Middle frontal gyrus (tissue), 1 donor: ENCODE measurements around the gene FAM13A.

ENCODE experiments used
- DNase-seq: peaks from one replicate; pipeline ENCODE4 v3.0.0-alpha.2; 2015; ENCODE audit warnings: low spot score; ENCODE audit errors: extremely low spot score

FAM13A gene

DNA sequence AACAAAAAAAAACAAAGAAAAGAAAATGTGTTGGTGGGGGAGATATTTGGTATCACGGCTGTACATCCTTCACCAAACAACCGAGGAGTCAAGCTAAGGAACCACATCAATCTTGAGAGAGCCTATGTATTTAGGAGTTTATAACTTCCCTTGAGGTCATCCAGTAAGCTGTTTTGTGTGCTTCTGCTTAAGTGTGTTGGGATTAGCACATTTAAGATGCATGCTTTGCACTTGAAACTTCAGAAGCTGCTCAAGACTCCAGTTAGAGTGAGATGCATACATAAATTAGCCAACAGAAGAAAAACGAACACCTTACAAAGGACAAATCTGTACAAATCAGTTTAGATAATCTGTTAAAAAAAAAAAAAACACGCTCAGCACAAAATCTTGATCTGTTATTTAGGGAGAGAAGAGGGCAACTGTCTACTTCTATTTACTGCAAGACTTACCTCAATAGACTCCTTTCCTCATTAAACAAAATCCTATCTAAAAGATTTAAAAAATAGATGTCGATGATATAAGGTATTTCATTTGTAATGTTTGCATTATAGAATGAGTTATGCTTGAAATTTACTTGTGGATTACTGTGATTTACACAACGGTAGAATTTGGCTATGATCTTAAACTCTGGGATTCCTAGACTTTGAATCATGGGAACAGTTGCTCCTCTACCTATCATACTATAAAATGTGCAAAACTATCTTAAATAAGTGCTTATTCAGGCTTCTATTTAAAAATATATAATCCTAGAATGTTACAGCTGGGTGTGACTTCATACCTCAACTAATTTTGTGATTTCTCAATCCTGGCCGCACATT, 305.5 kb downstream of the FAM13A start:
- DNase-seq: no peak

DNA sequence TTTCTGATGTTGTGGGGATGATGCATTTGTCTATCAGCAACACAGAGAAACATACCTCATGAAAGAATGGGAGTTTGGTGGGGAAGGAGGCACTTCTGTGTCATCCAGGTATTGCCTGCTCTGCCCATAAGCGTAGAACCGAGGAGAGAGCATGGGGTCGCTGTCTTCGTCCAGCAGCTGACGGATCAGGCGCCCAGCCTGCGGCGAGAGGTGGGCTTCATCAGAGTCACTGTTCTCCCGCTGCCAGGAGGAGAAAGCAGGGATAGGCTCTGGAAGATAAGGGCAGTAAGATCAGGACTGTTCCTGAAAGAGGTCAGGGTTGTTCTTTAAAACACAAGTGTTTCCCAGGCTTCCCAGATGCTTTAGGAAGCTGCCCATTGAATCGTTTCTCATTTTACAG, 306.6 kb downstream of the FAM13A start:
- DNase-seq: no peak

DNA sequence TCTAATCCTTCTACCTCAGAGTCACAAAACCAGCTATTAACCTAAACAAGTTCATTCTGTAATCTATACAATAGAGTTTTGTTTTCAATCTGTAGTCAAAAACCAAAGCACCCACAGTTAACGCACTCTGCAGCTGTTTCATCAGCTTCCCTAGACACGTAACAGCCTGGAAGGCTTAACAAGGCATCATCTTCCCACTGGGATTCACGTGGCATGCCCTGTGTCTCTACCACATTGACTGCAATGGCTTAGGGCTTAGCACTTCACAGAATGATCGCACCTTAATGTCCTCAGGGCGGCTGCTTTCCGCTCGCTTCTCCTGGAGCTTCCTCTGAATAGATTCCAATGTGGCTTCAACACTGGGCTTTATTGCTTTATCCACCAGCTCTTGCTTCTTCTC, 309.6 kb downstream of the FAM13A start:
- no peak for DNase-seq

DNA sequence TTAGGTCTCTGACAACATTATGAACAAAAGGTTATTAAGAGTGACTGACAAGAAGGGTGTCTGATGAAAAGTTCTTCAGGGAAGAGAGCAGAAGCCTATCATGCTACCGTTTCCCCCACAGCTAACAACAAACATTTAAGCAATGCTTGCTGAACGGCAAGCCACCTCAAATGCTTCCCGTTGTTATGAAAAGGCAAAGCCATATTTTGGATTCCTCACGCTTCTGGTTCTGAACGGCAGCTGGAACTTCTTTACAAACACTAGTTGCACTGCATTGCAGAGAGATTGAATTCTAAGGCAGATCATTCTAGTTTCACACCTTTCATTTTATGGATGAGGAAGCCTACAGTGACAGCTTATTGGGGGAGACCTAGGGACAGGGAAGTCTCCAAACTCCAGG, 310.8 kb downstream of the FAM13A start:
- DNase-seq: no peak

DNA sequence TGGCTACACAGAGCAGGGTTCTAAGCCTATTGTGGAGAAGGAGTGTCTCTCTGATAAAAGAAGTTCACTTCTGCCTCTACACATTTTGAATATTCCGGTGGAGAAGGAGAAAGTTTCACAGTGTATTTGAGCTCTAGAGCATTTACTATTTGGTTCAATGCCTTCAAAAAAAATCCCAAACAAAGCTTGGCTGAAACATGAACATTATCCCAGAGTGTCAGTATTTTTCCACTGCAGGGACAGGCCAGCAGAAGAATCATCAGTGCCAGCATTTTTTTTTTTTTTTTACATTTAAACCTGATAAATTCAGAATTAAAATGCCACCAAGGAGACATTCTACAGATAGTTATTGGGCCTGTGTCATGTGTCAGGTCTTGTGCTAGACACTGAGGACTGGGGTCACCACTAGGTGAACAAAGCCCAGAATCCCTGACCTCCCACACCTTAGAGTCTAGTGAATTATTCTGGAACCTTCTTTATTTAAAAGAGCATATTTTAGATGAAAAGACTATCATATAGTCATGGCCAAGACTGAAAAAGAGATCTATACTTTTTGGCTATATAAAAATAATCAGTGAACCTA, 311.3 kb downstream of the FAM13A start:
- no peak for DNase-seq

DNA sequence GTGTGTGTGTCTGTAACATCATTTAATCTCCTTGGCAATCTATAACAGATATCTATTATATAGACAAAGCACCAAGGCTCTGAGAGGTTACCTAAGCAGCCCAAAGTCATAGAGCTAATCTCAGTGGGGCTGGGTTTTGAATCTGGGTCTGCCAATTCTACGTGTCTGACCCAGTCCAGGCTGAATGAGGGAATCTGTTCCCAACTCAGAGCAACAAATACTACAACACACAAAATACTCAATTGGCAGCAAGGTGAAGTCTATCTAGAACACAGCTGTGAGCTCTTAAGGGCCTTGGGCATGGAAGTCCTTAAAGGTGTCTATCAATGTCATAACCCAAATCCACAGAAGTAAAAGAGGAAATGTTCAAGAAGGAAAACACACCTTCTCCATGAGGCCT, 311.8 kb downstream of the FAM13A start:
- DNase-seq: no peak

DNA sequence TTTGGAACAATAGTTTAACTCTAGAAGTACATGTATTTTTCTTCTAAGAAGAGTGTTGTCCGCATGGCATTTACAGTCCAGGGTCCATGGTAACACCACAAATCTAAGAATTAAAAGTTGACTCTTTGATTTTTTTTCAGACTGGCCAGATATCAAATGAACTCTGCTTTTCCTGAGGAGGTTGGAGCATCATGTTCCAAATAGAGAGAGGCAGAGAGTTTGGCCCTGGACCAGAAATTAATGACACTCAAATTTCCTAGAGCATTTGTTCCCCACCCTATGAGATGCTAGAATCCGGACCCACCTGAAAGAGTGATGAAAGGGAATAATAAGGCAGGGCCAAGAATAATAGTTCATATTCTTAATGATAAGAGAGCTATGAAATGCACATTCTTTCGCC, 312.4 kb downstream of the FAM13A start:
- no peak for DNase-seq

DNA sequence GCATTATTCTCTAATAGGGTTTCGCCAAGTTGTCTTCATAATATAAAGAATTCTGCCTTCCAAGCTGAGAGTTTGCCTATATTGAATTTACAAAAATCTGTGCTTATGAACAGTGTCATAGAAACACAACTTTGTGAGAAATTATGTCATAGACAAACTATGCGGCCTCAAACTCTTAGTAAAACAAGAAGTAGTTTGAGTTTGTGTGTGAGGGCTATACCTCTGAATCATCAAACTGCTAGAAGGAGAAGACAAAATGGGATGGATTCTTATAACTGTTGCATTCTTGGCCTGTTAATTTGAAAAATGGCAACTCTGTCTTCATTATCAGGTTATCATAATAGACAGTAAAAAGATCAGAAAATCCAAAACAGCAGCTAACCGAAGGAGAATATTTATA, 313.3 kb downstream of the FAM13A start:
- no peak for DNase-seq

DNA sequence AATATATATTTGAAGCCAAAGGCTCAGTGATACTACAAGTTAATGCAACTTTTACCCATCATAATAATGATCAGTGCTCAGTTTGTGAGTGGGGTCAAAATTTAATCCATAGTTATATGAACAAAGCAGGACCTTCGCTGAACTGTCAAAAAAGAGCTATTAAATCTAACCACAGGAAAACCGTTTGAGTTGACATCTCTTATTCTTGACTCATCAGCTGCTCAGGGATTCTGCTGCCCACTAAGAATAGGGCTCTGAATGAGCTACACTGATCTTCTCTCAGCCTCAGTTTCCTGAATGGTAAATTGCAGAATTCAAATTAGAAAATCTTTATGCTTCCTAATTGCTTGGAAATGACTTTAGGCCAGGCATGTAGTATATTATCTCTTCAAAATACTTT, 314.4 kb downstream of the FAM13A start:
- no peak for DNase-seq

DNA sequence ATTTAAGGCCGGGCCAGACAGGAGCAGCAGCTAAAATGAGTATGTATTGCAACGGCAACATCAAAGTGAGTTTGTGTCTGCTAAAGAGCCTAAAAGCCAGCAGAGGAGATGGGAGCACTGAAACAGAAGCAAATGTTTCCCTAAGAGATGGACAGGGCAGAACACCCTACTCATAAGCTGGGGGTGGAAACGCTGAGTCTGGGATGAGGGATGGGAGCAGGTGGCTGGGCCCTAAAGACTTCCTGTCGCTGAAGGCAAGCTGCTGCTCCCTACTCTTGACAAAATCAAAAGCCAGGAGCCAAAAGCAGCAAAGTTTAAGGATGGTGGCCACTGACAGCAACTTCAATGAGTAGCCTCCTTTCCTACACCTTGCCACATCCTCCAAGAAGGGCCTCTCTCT, 318.8 kb downstream of the FAM13A start:
- DNase-seq: no peak

DNA sequence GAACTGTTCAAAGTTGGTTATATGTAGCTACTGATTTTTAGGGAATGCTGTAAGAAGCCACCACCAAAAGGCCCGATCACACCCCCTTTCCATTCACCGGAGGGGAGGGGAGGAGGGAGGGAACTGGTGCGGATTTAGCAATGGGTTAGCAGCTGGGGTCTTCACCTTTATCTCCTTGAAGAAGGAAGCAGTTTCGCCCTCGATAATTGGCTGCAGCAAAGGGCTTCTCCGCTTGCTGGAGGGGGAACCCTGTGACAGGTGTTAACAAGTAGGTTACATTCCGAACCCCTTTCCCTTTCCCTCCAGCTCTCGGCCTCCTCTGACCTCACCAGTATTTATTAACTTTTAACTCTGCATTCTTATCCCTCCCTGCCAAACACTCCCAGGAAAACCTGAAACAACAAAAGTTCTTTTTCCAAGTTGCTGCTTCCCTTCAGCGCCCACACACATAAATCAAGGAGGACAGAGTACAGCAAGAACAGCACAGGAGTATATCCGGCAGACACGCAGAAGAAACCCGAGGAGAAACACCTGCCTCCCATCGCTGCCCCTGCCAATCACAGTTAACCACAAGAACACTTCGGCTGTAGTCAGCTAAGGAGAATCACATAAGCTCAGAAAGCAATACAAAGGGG, 319.6 kb downstream of the FAM13A start:
- no peak for DNase-seq

DNA sequence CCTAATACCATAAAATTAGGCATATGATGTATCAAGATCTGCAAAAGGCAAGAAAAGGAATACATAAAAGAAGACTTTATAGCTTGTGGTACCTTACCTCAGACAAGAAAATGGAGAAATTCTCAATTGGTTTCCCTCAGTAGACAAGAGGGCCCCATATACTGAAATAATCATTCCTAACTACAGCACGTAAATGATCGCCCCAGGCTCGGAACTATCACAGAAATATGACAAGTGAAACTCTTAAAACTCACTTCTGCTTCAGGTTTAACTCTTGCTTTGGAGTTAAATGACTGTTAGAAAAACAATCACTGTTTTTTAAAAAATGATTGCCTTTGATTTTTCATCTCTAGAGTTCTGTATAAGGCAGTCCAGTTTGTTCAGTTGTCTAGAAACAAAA, 320.7 kb downstream of the FAM13A start:
- no peak for DNase-seq

DNA sequence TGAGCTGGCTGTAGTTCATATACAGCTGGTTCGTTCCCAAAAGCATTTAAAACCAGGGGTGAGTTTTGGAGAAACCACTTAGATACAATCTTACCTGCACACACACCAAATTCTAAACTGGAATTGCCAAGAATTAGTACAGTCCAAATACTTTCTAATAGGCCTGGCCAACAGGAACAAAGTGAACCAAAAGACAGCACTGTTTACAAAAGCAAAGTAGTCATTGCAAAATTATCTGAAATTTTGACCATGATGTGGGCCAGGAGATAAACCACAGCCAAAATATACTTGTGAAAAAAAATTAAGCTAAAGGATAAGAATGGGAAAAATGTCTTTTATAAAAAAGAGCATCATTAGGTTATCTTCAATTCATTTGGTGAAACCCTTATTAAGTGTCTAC, 321.4 kb downstream of the FAM13A start:
- DNase-seq: no peak

DNA sequence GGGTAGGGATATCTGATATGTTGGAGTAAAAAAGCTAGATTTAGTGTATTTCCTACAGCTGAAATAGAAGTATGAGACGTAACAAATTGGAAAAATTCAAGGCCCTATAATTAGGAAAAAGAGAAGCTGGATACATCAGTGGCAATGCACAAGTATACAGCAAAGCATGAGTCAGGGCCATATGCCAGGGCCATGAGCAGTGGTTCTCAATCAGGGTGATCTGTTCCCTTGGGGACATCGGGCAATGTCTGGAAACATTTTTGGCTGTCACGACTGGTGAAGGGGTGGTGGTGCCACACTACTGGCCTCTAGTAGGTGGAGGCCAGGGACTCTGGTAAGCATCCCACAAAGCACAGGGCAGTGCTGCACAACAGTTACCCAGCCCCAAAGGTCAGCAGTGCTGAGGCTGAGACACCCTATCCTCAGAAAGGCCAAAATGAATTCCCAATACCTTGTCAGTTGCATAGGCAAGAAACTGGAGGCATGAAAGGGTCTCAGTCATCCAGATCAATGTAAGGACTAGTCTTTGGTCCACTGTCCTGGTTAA, 322.5 kb downstream of the FAM13A start:
- no peak for DNase-seq

DNA sequence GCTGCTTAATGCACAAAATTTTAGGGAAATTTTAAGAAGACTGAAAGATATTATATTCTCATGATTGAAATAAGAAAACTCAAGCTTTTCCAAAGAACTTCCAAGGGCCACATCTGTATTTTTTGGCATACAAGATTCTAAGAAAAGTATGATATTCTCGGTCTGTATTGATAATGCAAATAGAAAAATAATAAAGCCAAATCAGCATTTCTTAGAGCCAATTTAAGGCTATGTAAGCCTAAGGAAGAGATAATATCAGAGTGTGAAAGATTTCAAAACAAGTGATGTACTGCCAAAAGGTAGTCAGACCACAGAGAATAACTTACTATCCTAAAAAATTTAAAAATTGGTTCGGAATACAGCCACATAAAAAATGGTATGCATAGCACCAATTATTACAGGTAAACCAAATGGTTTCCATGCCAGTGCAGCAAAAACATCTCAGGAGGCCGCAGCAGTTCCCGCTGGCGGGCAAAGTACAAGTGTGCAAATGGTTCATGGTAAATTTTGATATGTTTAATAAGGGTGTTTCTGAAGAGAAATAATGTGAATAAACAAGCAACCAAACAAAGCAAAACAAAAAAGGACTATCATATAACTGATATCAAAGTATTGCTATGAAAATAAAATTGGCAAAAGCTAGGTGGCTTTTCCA, 324.1 kb downstream of the FAM13A start:
- no peak for DNase-seq

DNA sequence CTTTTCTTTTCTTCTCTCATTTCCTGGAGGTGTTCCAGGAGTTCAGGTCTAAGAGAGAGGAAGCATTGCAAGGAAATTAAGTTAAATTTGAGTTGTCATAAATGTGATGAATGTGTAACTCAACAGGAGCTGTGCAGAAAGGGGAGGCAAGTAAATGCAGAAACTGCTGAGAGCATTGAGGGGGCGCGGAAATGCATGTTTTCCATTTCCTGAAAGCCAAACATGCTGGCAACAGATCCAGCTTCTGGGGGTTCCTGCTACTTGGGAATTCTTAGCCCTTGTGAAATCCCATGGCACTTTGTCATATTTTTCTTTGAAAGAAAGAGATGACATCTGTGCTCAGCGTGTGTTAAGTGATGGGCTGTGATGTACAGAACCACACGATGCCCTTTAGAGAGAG, 325.6 kb downstream of the FAM13A start:
- DNase-seq: no peak

DNA sequence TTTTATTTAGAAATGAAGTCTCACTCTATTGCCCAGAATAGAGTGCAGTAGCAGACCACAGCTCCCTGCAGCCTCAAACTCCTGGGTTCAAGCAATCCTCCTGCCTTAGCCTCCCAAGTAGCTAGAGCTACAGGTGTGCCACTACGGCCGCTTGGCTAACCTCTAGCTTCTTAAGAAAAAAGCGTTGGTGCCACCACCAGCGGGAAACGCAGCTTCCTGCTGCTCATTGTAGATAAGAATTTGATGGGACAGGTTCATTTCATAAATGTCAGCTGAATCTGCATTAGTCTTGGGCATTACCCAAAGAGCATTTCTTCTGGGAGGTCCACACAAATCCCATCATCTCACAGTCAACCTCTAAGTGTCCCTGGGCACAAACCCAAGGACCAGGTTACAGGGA, 326.2 kb downstream of the FAM13A start:
- no peak for DNase-seq

DNA sequence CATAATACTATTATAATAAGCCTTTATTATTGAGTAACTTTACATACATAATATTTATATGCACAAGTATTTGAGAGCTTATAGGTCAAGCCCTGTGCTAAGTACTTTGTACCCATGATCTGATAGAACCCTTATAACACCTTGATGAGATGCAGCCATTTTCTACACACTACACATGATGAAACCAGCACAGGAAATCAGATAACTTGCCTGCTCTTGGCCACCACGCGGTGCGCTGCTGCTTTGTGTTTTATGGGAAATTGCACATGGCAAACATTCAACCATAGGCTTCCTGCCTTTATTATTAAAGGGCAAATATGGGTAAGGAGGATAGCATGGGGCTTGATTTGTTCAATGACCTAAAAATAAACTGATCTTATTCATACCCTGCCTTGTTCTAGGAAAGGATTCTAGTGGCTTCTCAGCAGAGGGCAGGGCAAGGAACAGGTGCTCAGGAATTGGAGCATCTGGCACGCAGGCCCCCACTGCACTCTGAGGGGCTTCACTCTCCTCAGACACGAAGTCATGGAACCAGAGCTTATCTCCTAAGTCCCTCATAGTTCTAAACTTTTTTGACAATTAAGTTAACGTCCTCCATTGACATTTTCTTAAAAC, 327.7 kb downstream of the FAM13A start:
- no peak for DNase-seq

DNA sequence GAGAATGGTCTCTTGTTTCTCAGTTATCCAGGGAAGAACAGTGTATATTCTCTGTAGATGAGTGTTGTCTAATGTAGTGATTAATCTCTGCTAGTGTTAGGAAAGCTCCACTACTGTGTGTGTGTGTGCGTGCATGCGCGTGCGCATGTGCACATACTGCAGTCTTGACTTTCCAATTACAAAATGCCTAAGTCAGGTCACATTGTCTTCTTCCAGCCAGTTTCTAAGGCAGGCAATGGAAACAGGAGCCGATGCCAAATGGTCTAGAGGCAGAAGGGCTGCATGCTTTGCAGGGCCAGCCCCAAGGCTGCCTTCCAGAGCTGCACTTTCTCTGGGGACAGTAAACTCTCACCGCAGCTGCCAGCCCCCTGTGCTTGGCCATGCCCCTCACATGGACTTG, 328.8 kb downstream of the FAM13A start:
- DNase-seq: no peak

DNA sequence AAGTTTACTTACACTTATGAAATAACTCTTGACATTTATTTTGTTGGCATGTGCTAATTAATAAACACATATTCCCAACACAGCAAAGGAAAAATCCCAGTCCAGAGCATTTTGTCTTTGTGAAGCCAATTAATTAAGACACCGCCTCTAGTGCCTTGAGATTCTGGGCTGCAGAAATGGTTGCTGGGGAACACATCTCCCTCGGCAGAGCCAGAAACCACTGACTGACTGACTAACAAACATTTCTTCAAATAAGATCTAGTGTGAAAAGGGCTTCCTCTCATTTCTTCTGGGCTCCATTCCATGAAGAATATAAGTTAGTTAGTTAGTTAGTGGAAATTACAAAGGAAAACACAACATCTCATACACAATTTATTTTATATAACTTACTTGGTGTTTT, 331.0 kb downstream of the FAM13A start:
- no peak for DNase-seq

DNA sequence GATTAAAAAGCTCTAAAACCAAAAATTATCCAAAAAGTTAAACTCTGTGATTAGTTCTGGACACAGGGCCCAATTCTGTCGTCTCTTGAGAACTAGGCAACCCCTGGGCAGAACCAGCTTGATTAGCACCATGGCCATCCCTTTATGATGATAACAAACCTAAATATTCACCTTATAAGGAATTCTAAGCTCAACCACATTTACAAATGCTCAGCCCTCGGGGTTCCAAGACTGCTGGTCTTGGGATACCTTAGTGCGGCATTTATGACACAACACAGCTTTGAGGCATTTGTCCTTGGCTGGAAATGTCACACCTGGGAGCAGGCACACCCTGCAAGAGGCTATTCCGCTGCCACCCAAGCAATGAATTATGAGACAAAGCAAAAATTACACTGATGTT, 331.8 kb downstream of the FAM13A start:
- no peak for DNase-seq

DNA sequence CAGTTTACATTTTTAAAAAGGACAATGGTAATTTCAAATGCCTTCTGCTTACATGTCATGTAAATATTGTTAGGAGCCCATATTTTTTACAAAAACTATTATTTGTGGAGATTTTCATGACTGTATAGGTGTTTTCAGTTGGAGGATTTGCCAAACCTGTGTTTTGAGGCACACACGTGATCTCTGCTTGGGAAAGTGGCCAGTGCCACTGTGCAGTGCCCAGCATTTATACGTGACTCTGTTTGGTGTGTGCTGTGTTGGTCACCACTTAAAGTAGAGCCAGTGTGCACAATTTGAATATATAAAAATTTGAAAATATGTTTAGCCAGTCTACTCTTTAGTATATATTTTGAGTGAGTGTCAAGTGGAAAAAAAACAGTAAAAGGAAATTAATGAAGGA, 332.6 kb downstream of the FAM13A start:
- DNase-seq: no peak
